Embryonic facial prominence (tissue), 1 donor: ENCODE data around the gene CORIN.
"Not testable (repeated sequence)": the region's sequence is repeated elsewhere in the genome, so short reads cannot be mapped to it uniquely, and the experiment has no call there.

ENCODE experiments used
- DNase-seq: peaks from one replicate; pipeline ENCODE4 v3.0.0-alpha.2; 2016; ENCODE audit errors: extremely low spot score

CORIN gene

GRCh38 chr4:47771020-47771419, 66.8 kb downstream of the CORIN start:
- no peak for DNase-seq

GRCh38 chr4:47767956-47768355, 69.9 kb downstream of the CORIN start:
- not testable (repeated sequence) for DNase-seq

- DNase-seq, result no peak
Measured at GRCh38 chr4:47763279-47763678, 74.6 kb downstream of the CORIN start.

- DNase-seq, result no peak
Measured at GRCh38 chr4:47762376-47763266, 75.2 kb downstream of the CORIN start.

GRCh38 chr4:47753316-47753715, 84.6 kb downstream of the CORIN start:
- DNase-seq, result not testable (repeated sequence)

GRCh38 chr4:47752214-47752613, 85.7 kb downstream of the CORIN start:
- DNase-seq, result no peak

GRCh38 chr4:47750788-47751187, 87.1 kb downstream of the CORIN start:
- no peak for DNase-seq

GRCh38 chr4:47749858-47750257, 88.0 kb downstream of the CORIN start:
- DNase-seq, result no peak

GRCh38 chr4:47749060-47749459, 88.8 kb downstream of the CORIN start:
- no peak for DNase-seq

GRCh38 chr4:47747846-47748494, 89.9 kb downstream of the CORIN start:
- DNase-seq, result no peak

GRCh38 chr4:47747211-47747610, 90.7 kb downstream of the CORIN start:
- DNase-seq, result no peak

- no peak for DNase-seq
Measured at GRCh38 chr4:47746122-47746521, 91.7 kb downstream of the CORIN start.

GRCh38 chr4:47744843-47745382, 93.0 kb downstream of the CORIN start:
- DNase-seq, result no peak

- no peak for DNase-seq
Measured at GRCh38 chr4:47744253-47744652, 93.6 kb downstream of the CORIN start.

GRCh38 chr4:47741200-47741599, 96.7 kb downstream of the CORIN start:
- DNase-seq, result no peak

- no peak for DNase-seq
Measured at GRCh38 chr4:47737326-47737725, 100.5 kb downstream of the CORIN start.

- DNase-seq, result no peak
Measured at GRCh38 chr4:47736555-47736954, 101.3 kb downstream of the CORIN start.

GRCh38 chr4:47736146-47736545, 101.7 kb downstream of the CORIN start:
- DNase-seq, result no peak

- DNase-seq, result no peak
Measured at GRCh38 chr4:47733302-47734175, 104.3 kb downstream of the CORIN start.

- DNase-seq, result no peak
Measured at GRCh38 chr4:47731182-47731581, 106.7 kb downstream of the CORIN start.

- no peak for DNase-seq
Measured at GRCh38 chr4:47729131-47729680, 108.7 kb downstream of the CORIN start.
